IgD-negative memory B cell (primary cell): ENCODE data around the gene MED4. TPM values are rescaled to one million over a fixed set of nuclear protein-coding genes. Genes with fewer than 3 reads are reported as not detected.

Experiments used
- H3K27ac Mint-ChIP-seq, 3 donors: one replicate each; pipeline ENCODE4 v1.8.0; 2020 to 2022; ENCODE audit warnings: mild to moderate bottlenecking in 3 of 3, mixed read lengths in 3 of 3, moderate library complexity in 1 of 3
- H3K27me3 Mint-ChIP-seq: one replicate; pipeline ENCODE4 v1.8.0; 2021; ENCODE audit warnings: mixed read lengths
- H3K36me3 Mint-ChIP-seq: one replicate; pipeline ENCODE4 v1.8.0; 2020; ENCODE audit warnings: mild to moderate bottlenecking, mixed read lengths
- H3K4me1 Mint-ChIP-seq, 3 donors: one replicate each; pipeline ENCODE4 v1.8.0; 2020 to 2022; ENCODE audit warnings: mixed read lengths in 3 of 3, mild to moderate bottlenecking in 1 of 3
- H3K4me3 Mint-ChIP-seq, 4 donors: one replicate each; pipeline ENCODE4 v1.8.0; 2020 to 2022; ENCODE audit warnings: mild to moderate bottlenecking in 4 of 4, mixed read lengths in 4 of 4, moderate library complexity in 3 of 4
- H3K9me3 Mint-ChIP-seq, 3 donors: one replicate each; pipeline ENCODE4 v1.8.0; 2020 to 2021; ENCODE audit warnings: mixed read lengths in 3 of 3, mild to moderate bottlenecking in 1 of 3
- polyA plus RNA-seq: library from polyadenylated mRNA; unstranded; fragments of 300-500 nt; fragmentation: Illumina TruSeq; gene quantifications from one replicate; pipeline ENCODE4 v1.2.3, GENCODE V29; 2021

Gene MED4
- polyA plus RNA-seq, 1 donor from 2014 or later, result 76.6 TPM

GRCh38 chr13:48037346-48038173, 57.3 kb downstream of the MED4 start, which contains the start of gene NUDT15:
Gene NUDT15 (plus strand): TSS chr13:48037726. CDS start chr13:48037747, 21 bp downstream.
- Mint-ChIP-seq H3K27me3 (no peaks in the 10 kb centered on the region), H3K36me3 (peaks cover 3% of the 10 kb centered on the region), H3K4me1 (peaks cover 11 to 20% (median 14%) of the 10 kb centered on the region in 3 donors), H3K4me3 (peak within 1 kb of the TSS; percentile 92 to 98 (median 96)), H3K9me3 (no peaks in the 10 kb centered on the region), H3K27ac (peak within 1 kb of the TSS; percentile 91 to 99 (median 98))

GRCh38 chr13:48029859-48030258, 65.0 kb downstream of the MED4 start:
- Mint-ChIP-seq H3K4me3 (no peak overlapping the region), H3K4me1 (peaks cover 0 to 3% (median 0%) of the 10 kb centered on the region in 3 donors), H3K27me3 (no peaks in the 10 kb centered on the region), H3K36me3 (peaks cover 18% of the 10 kb centered on the region), H3K27ac (no peak overlapping the region), H3K9me3 (peaks cover 0 to 5% (median 4%) of the 10 kb centered on the region in 3 donors)

GRCh38 chr13:48028066-48028465, 66.8 kb downstream of the MED4 start:
- no peaks in the 10 kb centered on the region for H3K27me3 Mint-ChIP-seq
- H3K36me3 Mint-ChIP-seq, result peaks cover 15% of the 10 kb centered on the region
- H3K4me3 Mint-ChIP-seq, result no peak overlapping the region
- no peaks in the 10 kb centered on the region for H3K4me1 Mint-ChIP-seq
- peaks cover 0 to 5% (median 4%) of the 10 kb centered on the region in 3 donors for H3K9me3 Mint-ChIP-seq
- no peak overlapping the region for H3K27ac Mint-ChIP-seq

Other genes with a start within 250 kb of the MED4 start
- gene SUCLA2, start 93.8 kb downstream of the MED4 start, polyA plus RNA-seq, result 17.4 TPM
- 9.2 TPM for gene NUDT15, start 57.4 kb downstream of the MED4 start, polyA plus RNA-seq
- gene ITM2B, start 138.1 kb upstream of the MED4 start, polyA plus RNA-seq, result 538 TPM
- 43.7 TPM for gene RB1, start 208.6 kb upstream of the MED4 start, polyA plus RNA-seq